GM12892 (cell line): Measurements from ENCODE around the gene ABLIM3.

Experiments
- POLR2A ChIP-seq: IDR thresholded peaks from 2 replicates; pipeline ENCODE4 v1.6.1; 2011; ENCODE audit warnings: low read depth, low read length, control low read depth
- POLR2AphosphoS5 ChIP-seq: IDR thresholded peaks from 2 replicates; pipeline ENCODE4 v1.6.1; 2011; ENCODE audit warnings: low read depth, low read length, control low read depth
- TAF1 ChIP-seq: IDR thresholded peaks from 2 replicates; pipeline ENCODE4 v1.6.1; 2011; ENCODE audit warnings: low read depth, mild to moderate bottlenecking, control low read depth, low read length, borderline replicate concordance

GRCh38 chr5:149149942-149150341, 8.6 kb downstream of the ABLIM3 start:
- TF ChIP-seq POLR2A (no peak), POLR2AphosphoS5 (no peak), TAF1 (no peak)
